ENCODE results near the gene GIMAP6.

GRCh38 chr7:150633926-150634325 lies 1.7 kb upstream of the GIMAP6 start:
- TF ChIP-seq GATA3 (IDR thresholded peaks at IDR 0.05; ENCODE audit: low read depth, low read length) = no peak
- TF ChIP-seq GATA2 (IDR thresholded peaks at IDR 0.05; ENCODE audit: low read depth, low read length) = no peak

Measured in SH-SY5Y (cell line).